SK-N-SH treated with all-trans-retinoic acid at 6 μM for 48 hours (cell line): ENCODE results near the gene NTF3.

Source experiments
- ATAC-seq: fragments of 200-7000 bp; cut with Tn5 transposase; 3 replicates; pipeline ENCODE4 v1.9.1; 2020; ENCODE audit warnings: mild to moderate bottlenecking, moderate library complexity
- ARNTL ChIP-seq: fragments of 450-650 bp; formaldehyde crosslinking; IDR thresholded peaks from 2 replicates; pipeline ENCODE4 v1.5.0; 2020; ENCODE audit warnings: low read depth, mild to moderate bottlenecking, moderate library complexity, borderline replicate concordance
- CSDC2 ChIP-seq: fragments of 250-450 bp; sonication (Bioruptor Pico); IDR thresholded peaks from 2 replicates; pipeline ENCODE4 v1.5.0; 2020; ENCODE audit warnings: mild to moderate bottlenecking, moderate library complexity
- ESRRG ChIP-seq: fragments of 250-450 bp; sonication (Bioruptor Pico); IDR thresholded peaks from 2 replicates; pipeline ENCODE4 v1.6.1; 2021; ENCODE audit warnings: mild to moderate bottlenecking
- GLIS3 ChIP-seq: fragments of 250-450 bp; sonication (Bioruptor Pico); IDR thresholded peaks from 2 replicates; pipeline ENCODE4 v1.5.0; 2020; ENCODE audit warnings: mild to moderate bottlenecking, moderate library complexity
- ISL1 ChIP-seq: fragments of 250-450 bp; sonication (Bioruptor Pico); IDR thresholded peaks from 2 replicates; pipeline ENCODE4 v2.1.2; 2022; ENCODE audit warnings: mild to moderate bottlenecking, moderate library complexity
- PPARA ChIP-seq: fragments of 250-450 bp; sonication (Bioruptor Pico); IDR thresholded peaks from 2 replicates; pipeline ENCODE4 v1.5.0; 2020; ENCODE audit warnings: mild to moderate bottlenecking, borderline replicate concordance
- RARB ChIP-seq: fragments of 250-450 bp; sonication (Bioruptor Pico); IDR thresholded peaks from 2 replicates; pipeline ENCODE4 v1.8.0; 2021; ENCODE audit warnings: mild to moderate bottlenecking, moderate library complexity
- ZC3H10 ChIP-seq: fragments of 250-450 bp; sonication (Bioruptor Pico); IDR thresholded peaks from 2 replicates; pipeline ENCODE4 v1.5.1; 2021; ENCODE audit warnings: mild to moderate bottlenecking, moderate library complexity
- ZFP3 ChIP-seq: fragments of 250-450 bp; sonication (Bioruptor Pico); IDR thresholded peaks from 2 replicates; pipeline ENCODE4 v1.5.0; 2020; ENCODE audit warnings: mild to moderate bottlenecking, moderate library complexity
- ZFP30 ChIP-seq: fragments of 450-650 bp; formaldehyde crosslinking; IDR thresholded peaks from 2 replicates; pipeline ENCODE4 v1.5.0; 2022; ENCODE audit warnings: mild to moderate bottlenecking, moderate library complexity
- ZNF565 ChIP-seq: fragments of 450-650 bp; formaldehyde crosslinking; conservative IDR thresholded peaks from 2 replicates; pipeline ENCODE4 v1.5.0; 2020; ENCODE audit warnings: low read depth, mild to moderate bottlenecking, moderate library complexity
- ZNF70 ChIP-seq: fragments of 450-650 bp; formaldehyde crosslinking; IDR thresholded peaks from 2 replicates; pipeline ENCODE4 v1.5.0; 2020; ENCODE audit warnings: mild to moderate bottlenecking, moderate library complexity
- ZNF8 ChIP-seq: fragments of 450-650 bp; formaldehyde crosslinking; IDR thresholded peaks from 2 replicates; pipeline ENCODE4 v1.5.0; 2020; ENCODE audit warnings: mild to moderate bottlenecking, moderate library complexity
- TF ChIP-seq, protein P1 (sequence below): fragments of 250-450 bp; sonication (Bioruptor Pico); IDR thresholded peaks from 2 replicates; pipeline ENCODE4 v1.8.0; 2021; ENCODE audit warnings: low read depth, mild to moderate bottlenecking, moderate library complexity, borderline replicate concordance
- TF ChIP-seq, protein P2 (sequence below): fragments of 250-450 bp; sonication (Bioruptor Pico); IDR thresholded peaks from 2 replicates; pipeline ENCODE4 v1.8.0; 2020; ENCODE audit warnings: mild to moderate bottlenecking, moderate library complexity, borderline replicate concordance
- TF ChIP-seq, protein P3 (sequence below): fragments of 250-450 bp; sonication (Bioruptor Pico); IDR thresholded peaks from 2 replicates; pipeline ENCODE4 v1.5.1; 2021; ENCODE audit warnings: mild to moderate bottlenecking, moderate library complexity
- TF ChIP-seq, protein P4 (sequence below): fragments of 250-450 bp; sonication (Bioruptor Pico); IDR thresholded peaks from 2 replicates; pipeline ENCODE4 v1.5.0; 2020; ENCODE audit warnings: mild to moderate bottlenecking, moderate library complexity
- TF ChIP-seq, protein P5 (sequence below): fragments of 250-450 bp; sonication (Bioruptor Pico); IDR thresholded peaks from 2 replicates; pipeline ENCODE4 v1.5.1; 2020; ENCODE audit warnings: low read depth, mild to moderate bottlenecking, moderate library complexity

Gene NTF3

DNA sequence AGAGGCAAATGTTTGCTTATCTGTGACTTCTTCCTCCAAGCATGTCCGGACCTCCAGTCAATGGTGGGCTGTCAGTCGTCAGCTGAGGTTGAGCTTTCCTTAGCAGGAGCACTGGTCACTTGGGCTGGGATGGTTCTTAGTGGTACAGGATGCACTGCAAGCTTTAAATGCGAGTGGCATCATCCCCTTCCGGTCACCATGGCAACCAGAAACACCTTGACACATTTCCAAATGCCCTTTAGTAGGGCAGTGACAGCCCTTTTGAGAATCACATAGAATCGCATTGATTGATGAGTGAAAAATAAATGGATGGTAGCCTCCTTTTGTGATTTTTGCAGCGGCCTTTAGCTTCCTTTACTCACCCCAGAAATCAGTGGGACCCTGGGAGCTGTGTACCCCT lies 24.1 kb downstream of the NTF3 start:
- no peak for TF ChIP-seq ARNTL (CRISPR knock-in tag)
- TF ChIP-seq PPARA (CRISPR knock-in tag): no peak
- TF ChIP-seq, protein P1, sequence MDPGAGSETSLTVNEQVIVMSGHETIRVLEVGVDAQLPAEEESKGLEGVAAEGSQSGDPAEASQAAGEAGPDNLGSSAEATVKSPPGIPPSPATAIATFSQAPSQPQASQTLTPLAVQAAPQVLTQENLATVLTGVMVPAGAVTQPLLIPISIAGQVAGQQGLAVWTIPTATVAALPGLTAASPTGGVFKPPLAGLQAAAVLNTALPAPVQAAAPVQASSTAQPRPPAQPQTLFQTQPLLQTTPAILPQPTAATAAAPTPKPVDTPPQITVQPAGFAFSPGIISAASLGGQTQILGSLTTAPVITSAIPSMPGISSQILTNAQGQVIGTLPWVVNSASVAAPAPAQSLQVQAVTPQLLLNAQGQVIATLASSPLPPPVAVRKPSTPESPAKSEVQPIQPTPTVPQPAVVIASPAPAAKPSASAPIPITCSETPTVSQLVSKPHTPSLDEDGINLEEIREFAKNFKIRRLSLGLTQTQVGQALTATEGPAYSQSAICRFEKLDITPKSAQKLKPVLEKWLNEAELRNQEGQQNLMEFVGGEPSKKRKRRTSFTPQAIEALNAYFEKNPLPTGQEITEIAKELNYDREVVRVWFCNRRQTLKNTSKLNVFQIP: no peak
- TF ChIP-seq, protein P2, sequence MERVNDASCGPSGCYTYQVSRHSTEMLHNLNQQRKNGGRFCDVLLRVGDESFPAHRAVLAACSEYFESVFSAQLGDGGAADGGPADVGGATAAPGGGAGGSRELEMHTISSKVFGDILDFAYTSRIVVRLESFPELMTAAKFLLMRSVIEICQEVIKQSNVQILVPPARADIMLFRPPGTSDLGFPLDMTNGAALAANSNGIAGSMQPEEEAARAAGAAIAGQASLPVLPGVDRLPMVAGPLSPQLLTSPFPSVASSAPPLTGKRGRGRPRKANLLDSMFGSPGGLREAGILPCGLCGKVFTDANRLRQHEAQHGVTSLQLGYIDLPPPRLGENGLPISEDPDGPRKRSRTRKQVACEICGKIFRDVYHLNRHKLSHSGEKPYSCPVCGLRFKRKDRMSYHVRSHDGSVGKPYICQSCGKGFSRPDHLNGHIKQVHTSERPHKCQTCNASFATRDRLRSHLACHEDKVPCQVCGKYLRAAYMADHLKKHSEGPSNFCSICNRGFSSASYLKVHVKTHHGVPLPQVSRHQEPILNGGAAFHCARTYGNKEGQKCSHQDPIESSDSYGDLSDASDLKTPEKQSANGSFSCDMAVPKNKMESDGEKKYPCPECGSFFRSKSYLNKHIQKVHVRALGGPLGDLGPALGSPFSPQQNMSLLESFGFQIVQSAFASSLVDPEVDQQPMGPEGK (CRISPR knock-in tag): no peak
- TF ChIP-seq, protein P3, sequence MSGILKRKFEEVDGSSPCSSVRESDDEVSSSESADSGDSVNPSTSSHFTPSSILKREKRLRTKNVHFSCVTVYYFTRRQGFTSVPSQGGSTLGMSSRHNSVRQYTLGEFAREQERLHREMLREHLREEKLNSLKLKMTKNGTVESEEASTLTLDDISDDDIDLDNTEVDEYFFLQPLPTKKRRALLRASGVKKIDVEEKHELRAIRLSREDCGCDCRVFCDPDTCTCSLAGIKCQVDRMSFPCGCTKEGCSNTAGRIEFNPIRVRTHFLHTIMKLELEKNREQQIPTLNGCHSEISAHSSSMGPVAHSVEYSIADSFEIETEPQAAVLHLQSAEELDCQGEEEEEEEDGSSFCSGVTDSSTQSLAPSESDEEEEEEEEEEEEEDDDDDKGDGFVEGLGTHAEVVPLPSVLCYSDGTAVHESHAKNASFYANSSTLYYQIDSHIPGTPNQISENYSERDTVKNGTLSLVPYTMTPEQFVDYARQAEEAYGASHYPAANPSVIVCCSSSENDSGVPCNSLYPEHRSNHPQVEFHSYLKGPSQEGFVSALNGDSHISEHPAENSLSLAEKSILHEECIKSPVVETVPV: no peak
- TF ChIP-seq ZNF8 (CRISPR knock-in tag): no peak
- TF ChIP-seq ZFP30 (CRISPR knock-in tag): no peak
- TF ChIP-seq ISL1: no peak
- TF ChIP-seq RARB (CRISPR knock-in tag): no peak
- TF ChIP-seq, protein P4, sequence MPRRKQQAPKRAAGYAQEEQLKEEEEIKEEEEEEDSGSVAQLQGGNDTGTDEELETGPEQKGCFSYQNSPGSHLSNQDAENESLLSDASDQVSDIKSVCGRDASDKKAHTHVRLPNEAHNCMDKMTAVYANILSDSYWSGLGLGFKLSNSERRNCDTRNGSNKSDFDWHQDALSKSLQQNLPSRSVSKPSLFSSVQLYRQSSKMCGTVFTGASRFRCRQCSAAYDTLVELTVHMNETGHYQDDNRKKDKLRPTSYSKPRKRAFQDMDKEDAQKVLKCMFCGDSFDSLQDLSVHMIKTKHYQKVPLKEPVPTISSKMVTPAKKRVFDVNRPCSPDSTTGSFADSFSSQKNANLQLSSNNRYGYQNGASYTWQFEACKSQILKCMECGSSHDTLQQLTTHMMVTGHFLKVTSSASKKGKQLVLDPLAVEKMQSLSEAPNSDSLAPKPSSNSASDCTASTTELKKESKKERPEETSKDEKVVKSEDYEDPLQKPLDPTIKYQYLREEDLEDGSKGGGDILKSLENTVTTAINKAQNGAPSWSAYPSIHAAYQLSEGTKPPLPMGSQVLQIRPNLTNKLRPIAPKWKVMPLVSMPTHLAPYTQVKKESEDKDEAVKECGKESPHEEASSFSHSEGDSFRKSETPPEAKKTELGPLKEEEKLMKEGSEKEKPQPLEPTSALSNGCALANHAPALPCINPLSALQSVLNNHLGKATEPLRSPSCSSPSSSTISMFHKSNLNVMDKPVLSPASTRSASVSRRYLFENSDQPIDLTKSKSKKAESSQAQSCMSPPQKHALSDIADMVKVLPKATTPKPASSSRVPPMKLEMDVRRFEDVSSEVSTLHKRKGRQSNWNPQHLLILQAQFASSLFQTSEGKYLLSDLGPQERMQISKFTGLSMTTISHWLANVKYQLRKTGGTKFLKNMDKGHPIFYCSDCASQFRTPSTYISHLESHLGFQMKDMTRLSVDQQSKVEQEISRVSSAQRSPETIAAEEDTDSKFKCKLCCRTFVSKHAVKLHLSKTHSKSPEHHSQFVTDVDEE: no peak
- ATAC-seq: no peak

DNA sequence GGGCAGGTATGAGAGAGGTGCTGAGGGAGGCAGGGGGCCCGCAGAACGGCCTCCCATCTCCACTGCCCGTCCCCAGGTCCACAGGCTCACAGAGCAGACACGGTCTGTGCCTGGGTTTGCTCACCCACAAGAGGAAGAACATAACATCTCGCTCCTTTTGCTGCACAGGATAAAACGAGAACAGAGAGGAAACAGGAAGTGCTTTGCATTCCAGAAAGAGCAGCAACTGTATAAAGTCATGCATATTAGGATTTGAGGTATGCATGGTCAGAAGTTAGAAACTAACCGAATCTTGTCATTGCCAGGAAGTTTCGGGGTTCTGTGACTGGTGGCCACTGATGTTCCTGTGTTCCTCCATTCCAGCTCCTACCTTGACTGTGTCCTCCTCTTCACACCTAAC lies 25.0 kb downstream of the NTF3 start:
- ATAC-seq: peak; percentile 84
- no peak for TF ChIP-seq ZFP30 (CRISPR knock-in tag)
- TF ChIP-seq ARNTL (CRISPR knock-in tag): no peak
- TF ChIP-seq ZNF70 (CRISPR knock-in tag): no peak

DNA sequence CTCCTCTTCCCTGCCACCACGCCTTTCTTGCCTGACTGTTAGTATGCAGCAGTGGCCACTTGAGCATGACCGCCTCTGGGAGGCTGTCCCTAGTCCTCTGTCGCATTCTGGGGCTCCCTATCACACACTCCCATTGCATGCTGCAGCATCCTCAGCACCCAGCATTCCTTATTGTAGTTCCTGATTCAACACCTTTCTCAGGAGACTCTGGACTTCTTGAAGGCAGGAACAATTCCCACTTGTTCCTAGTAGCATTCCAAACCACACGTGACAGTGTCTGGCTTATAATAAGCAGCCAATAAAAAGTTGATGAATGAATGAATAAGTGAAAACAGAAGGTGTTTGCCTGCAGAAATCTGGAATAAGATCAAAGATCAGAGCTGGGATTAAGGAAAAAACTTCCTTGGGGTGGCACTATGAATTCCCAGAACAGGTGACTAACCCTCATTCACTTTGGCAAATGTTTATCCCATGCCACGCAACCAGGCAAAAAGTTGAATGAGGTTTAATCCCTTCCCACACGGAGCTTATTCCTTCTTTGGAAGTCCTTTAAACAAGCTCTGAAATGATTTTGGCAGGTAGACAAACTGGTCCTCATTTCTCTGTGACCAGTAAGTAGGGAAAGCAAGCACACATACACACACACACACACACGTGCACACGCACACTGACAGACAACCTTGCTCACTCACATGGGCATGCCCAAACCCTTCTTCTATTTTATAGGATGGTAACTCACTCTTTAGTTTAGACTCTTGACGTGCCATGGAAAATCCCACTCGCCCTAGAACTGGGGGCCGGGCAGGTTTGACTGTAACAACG lies 26.5 kb downstream of the NTF3 start:
- TF ChIP-seq ZNF70 (CRISPR knock-in tag): no peak
- TF ChIP-seq ARNTL (CRISPR knock-in tag): no peak
- TF ChIP-seq, protein P4: no peak
- TF ChIP-seq ZNF8 (CRISPR knock-in tag): no peak
- TF ChIP-seq CSDC2 (CRISPR knock-in tag): no peak
- no peak for TF ChIP-seq GLIS3
- no peak for TF ChIP-seq ZFP3 (CRISPR knock-in tag)
- no peak for TF ChIP-seq PPARA (CRISPR knock-in tag)
- TF ChIP-seq ZNF565 (CRISPR knock-in tag): no peak
- TF ChIP-seq, protein P3: no peak
- no peak for TF ChIP-seq ESRRG (CRISPR knock-in tag)
- no peak for TF ChIP-seq ZC3H10 (CRISPR knock-in tag)
- TF ChIP-seq, protein P5, sequence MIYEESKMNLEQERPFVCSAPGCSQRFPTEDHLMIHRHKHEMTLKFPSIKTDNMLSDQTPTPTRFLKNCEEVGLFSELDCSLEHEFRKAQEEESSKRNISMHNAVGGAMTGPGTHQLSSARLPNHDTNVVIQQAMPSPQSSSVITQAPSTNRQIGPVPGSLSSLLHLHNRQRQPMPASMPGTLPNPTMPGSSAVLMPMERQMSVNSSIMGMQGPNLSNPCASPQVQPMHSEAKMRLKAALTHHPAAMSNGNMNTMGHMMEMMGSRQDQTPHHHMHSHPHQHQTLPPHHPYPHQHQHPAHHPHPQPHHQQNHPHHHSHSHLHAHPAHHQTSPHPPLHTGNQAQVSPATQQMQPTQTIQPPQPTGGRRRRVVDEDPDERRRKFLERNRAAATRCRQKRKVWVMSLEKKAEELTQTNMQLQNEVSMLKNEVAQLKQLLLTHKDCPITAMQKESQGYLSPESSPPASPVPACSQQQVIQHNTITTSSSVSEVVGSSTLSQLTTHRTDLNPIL (CRISPR knock-in tag): no peak
- no peak for TF ChIP-seq RARB (CRISPR knock-in tag)
- TF ChIP-seq, protein P1: no peak
- TF ChIP-seq, all 23 proteins: peak for 0
- no peak for ATAC-seq
